HG03571 (cell line): ENCODE measurements around the gene ERC1.

ENCODE experiments used
- ATAC-seq: cut with Tn5 transposase; IDR thresholded peaks from one replicate; pipeline ENCODE4 v1.9.1; 2021; ENCODE audit not compliant: unreplicated experiment

The ERC1 gene

GRCh38 chr12:1428671-1429070 is 437.6 kb downstream of the ERC1 start:
- no peak for ATAC-seq

- ATAC-seq: no peak
Observed at GRCh38 chr12:1429980-1430379, 439.0 kb downstream of the ERC1 start.

GRCh38 chr12:1434296-1434955 is 443.4 kb downstream of the ERC1 start:
- ATAC-seq: no peak

- ATAC-seq: no peak
Observed at GRCh38 chr12:1435044-1435443, 444.0 kb downstream of the ERC1 start.

GRCh38 chr12:1435456-1435855 is 444.4 kb downstream of the ERC1 start:
- no peak for ATAC-seq

- no peak for ATAC-seq
Observed at GRCh38 chr12:1436015-1436414, 445.0 kb downstream of the ERC1 start.

- no peak for ATAC-seq
Observed at GRCh38 chr12:1436981-1437380, 446.0 kb downstream of the ERC1 start.

- no peak for ATAC-seq
Observed at GRCh38 chr12:1439201-1439600, 448.2 kb downstream of the ERC1 start.

- ATAC-seq: no peak
Observed at GRCh38 chr12:1439687-1440086, 448.7 kb downstream of the ERC1 start.

- ATAC-seq: no peak
Observed at GRCh38 chr12:1443421-1444141, 452.6 kb downstream of the ERC1 start.

- no peak for ATAC-seq
Observed at GRCh38 chr12:1444142-1444516, 453.1 kb downstream of the ERC1 start.

- no peak for ATAC-seq
Observed at GRCh38 chr12:1445807-1446206, 454.8 kb downstream of the ERC1 start.

- no peak for ATAC-seq
Observed at GRCh38 chr12:1448336-1448735, 457.3 kb downstream of the ERC1 start.

- no peak for ATAC-seq
Observed at GRCh38 chr12:1453810-1454209, 462.8 kb downstream of the ERC1 start.

- no peak for ATAC-seq
Observed at GRCh38 chr12:1456885-1457284, 465.9 kb downstream of the ERC1 start.

- no peak for ATAC-seq
Observed at GRCh38 chr12:1457901-1458300, 466.9 kb downstream of the ERC1 start.

GRCh38 chr12:1459339-1459738 is 468.3 kb downstream of the ERC1 start:
- no peak for ATAC-seq

GRCh38 chr12:1463073-1463905 is 472.3 kb downstream of the ERC1 start:
- no peak for ATAC-seq

GRCh38 chr12:1464925-1465324 is 473.9 kb downstream of the ERC1 start:
- ATAC-seq: no peak

- ATAC-seq: no peak
Observed at GRCh38 chr12:1465990-1466389, 475.0 kb downstream of the ERC1 start.

- no peak for ATAC-seq
Observed at GRCh38 chr12:1466481-1467154, 475.6 kb downstream of the ERC1 start.
